Measurements from ENCODE around the gene SCN1A.

SCN1A gene

DNA sequence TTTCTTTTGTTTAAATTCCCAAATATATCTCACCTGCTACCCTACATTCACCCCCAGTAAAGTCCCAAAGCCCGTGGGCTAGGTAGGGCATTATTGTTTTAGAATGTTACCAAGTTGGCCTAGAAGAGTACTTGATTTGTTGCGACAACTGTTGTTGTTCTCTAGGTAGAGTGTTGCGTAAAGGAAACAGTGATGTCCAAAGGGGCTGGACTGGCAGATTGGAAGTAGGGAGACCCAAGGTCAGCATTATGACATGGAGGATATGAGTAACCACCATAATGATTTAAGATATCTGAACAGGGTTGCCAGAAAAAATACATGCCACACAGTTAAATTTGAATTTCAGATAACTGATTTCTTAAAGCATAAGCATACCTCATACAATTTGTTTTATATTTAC lies 39.2 kb downstream of the SCN1A start:
- H3K27me3 ChIP-seq (ENCODE audit: low read depth): no peaks in the 10 kb centered on the region
- H3K36me3 ChIP-seq (replicated peaks): no peaks in the 10 kb centered on the region
- in situ Hi-C loops (cut with MboI; ENCODE audit: low sequenced_read_pairs): no loop called here
- H3K4me3 ChIP-seq: no peak overlapping the region
- no peaks in the 10 kb centered on the region for H3K9me3 ChIP-seq
- DNase-seq (ENCODE audit: low spot score in 2 of 2): no peak
- H3K4me1 ChIP-seq: no peaks in the 10 kb centered on the region

DNA sequence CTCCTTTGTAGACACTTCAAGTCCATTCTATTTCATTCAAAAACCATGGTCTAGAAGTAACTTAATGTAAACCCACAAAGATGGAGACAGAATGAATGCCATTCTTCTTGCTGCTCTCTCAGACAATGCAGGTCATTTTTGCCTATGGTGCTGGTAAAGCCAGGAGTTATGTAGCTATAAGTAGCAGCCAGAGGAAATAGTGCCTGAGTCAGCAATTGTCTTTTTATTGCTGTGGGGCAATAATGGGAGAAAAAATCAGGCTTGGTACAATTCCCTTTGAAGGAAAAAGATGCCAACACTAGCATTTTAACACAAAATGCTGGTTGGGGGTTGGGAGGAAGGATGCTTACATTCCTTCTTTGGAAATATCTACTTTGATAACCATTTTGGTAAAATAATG lies 43.5 kb downstream of the SCN1A start:
- in situ Hi-C loops (cut with MboI; ENCODE audit: low sequenced_read_pairs): no loop called here
- no peaks in the 10 kb centered on the region for H3K36me3 ChIP-seq (replicated peaks)
- H3K27me3 ChIP-seq (ENCODE audit: low read depth): no peaks in the 10 kb centered on the region
- H3K9me3 ChIP-seq: no peaks in the 10 kb centered on the region
- H3K4me3 ChIP-seq: no peak overlapping the region
- no peaks in the 10 kb centered on the region for H3K4me1 ChIP-seq
- DNase-seq (ENCODE audit: low spot score in 2 of 2): no peak

DNA sequence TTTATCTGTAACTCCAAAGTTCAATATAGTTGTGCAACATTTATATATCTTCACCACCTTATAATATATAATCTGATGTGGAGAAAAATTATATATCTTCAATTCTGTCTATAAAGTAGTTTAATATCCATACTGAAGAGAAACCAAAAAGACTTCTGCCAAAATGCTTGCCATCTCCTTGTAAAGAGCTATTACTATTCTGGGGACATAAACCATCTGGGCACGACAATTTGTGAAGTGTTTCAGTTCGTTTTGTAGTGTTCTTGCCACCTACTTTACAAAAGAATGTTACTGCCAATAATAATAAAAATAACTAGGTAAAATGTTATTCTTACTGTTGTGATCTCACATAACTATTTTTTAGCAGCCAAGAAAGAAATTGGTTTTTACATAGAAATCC lies 45.1 kb downstream of the SCN1A start:
- no peak for DNase-seq (ENCODE audit: low spot score in 2 of 2)
- Histone ChIP-seq H3K27me3 (ENCODE audit: low read depth) (no peaks in the 10 kb centered on the region), H3K4me1 (no peaks in the 10 kb centered on the region), H3K36me3 (replicated peaks) (no peaks in the 10 kb centered on the region), H3K9me3 (no peaks in the 10 kb centered on the region), H3K4me3 (no peak overlapping the region)
- in situ Hi-C loops (cut with MboI; ENCODE audit: low sequenced_read_pairs): no loop called here

DNA sequence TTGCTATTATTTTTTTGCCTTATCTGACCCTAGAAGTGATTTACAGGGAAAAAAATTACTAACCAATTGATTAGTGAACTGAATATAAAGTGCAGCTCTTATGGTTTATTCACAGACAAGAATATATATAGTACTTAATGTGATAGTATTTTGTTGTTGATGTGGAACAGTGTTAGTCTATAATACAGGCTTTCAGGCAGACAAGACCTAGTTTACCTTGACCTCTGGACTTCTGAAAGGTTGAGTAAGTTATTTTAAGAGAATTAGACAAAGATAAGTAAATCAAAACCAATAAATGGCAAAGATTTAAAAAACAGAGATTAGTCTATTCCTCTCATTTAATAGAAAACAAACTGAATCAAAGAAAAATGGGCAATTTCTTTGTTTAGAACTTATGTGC lies 46.0 kb downstream of the SCN1A start:
- no peak for DNase-seq (ENCODE audit: low spot score in 2 of 2)
- no peaks in the 10 kb centered on the region for H3K4me1 ChIP-seq
- no peaks in the 10 kb centered on the region for H3K9me3 ChIP-seq
- no peak overlapping the region for H3K4me3 ChIP-seq
- in situ Hi-C loops (cut with MboI; ENCODE audit: low sequenced_read_pairs): no loop called here
- no peaks in the 10 kb centered on the region for H3K36me3 ChIP-seq (replicated peaks)
- no peaks in the 10 kb centered on the region for H3K27me3 ChIP-seq (ENCODE audit: low read depth)

DNA sequence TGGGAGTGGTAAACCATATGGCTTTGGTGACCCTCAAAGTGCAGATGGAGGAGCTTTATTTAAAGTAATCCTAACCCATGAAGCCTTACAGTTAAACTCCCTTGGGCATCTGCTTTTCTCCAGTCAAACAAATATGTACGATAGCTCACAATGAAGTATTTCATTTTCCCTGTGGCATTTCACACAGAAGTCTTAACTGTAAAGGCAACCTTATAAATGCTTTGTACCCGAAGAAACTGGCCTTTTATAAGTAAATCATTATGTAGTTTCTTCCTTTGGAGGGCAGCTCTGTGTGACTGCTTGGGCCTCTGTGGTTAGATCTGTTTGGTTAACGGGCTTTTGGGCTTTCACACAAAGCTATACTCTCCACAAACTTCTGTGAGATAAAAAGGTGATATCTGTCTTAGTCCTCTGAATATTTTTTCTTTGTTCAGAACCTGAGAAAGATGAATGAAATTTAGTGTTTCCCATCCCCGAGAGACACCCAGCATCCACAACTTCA lies 46.6 kb downstream of the SCN1A start:
- Histone ChIP-seq H3K9me3 (no peaks in the 10 kb centered on the region), H3K4me3 (no peak overlapping the region), H3K27me3 (ENCODE audit: low read depth) (no peaks in the 10 kb centered on the region), H3K36me3 (replicated peaks) (no peaks in the 10 kb centered on the region), H3K4me1 (no peaks in the 10 kb centered on the region)
- in situ Hi-C loops (cut with MboI; ENCODE audit: low sequenced_read_pairs): no loop called here
- no peak for DNase-seq (ENCODE audit: low spot score in 2 of 2)

DNA sequence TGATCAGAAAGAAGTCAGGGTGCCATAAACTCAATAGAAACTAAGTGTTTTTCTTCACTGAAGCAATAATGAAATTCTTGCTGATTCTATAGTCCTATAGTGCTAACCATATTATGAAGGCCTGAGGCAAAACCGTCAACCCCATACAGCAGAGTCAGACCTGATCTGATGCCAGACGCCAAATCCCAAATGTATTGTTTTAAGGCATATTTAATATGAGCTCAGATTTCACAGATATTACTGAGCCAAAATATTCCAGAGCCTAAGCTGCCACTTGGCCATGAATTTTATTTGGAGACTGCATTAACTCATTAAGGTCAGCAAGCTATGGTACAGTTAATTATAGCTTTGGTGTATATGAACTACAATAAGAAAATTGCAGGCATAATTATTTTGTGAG lies 53.4 kb downstream of the SCN1A start:
- in situ Hi-C loops (cut with MboI; ENCODE audit: low sequenced_read_pairs): no loop called here
- Histone ChIP-seq H3K27me3 (ENCODE audit: low read depth) (no peaks in the 10 kb centered on the region), H3K4me3 (no peak overlapping the region), H3K4me1 (no peaks in the 10 kb centered on the region; the same call in 1 of the 2 replicates), H3K9me3 (no peaks in the 10 kb centered on the region), H3K36me3 (replicated peaks) (no peaks in the 10 kb centered on the region)
- no peak for DNase-seq (ENCODE audit: low spot score in 2 of 2)

DNA sequence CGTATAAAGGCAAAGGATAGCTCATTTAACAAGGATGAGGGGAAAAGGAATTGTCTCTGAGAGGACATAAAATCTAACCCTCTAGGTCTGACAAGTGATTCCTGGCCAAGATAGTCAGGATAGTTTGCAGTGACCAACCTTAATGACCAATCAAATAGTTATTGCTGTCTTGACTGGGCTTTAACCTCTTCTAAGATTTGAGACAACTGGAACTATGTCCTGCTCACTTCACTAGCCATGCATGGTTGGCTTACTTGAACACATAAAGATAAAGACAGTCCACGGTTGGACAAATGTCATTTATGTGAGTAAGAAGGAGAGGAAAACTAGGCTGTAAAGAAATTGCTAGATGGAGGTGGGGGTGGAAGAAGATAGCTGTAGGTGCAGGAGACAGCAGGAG lies 53.8 kb downstream of the SCN1A start:
- in situ Hi-C loops (cut with MboI; ENCODE audit: low sequenced_read_pairs): no loop called here
- no peak for DNase-seq (ENCODE audit: low spot score in 2 of 2)
- Histone ChIP-seq H3K4me1 (no peaks in the 10 kb centered on the region; the same call in none of the 2 replicates), H3K36me3 (replicated peaks) (no peaks in the 10 kb centered on the region), H3K9me3 (no peaks in the 10 kb centered on the region), H3K27me3 (ENCODE audit: low read depth) (no peaks in the 10 kb centered on the region), H3K4me3 (no peak overlapping the region)

DNA sequence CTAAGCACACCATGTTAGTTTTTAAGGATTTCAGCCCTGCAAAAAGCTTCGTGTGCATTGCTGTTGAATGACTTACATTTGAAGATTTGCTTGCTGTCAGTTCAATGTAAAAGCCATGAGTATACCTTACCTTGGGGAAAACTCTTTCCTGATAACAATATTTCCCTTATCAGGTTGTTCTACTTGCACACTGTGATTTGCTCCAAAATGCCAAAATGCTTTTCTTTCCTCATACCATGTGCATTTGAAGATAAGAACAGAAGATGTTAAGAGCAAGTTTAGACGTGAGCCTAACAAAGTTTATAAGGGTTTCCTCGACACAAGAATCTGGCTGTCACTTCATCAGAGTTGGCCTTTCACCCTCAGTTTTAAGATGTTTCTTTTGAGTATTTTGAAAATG lies 57.6 kb downstream of the SCN1A start:
- Histone ChIP-seq H3K9me3 (no peaks in the 10 kb centered on the region), H3K4me1 (no peaks in the 10 kb centered on the region; the same call in none of the 2 replicates), H3K27me3 (ENCODE audit: low read depth) (no peaks in the 10 kb centered on the region), H3K36me3 (replicated peaks) (no peaks in the 10 kb centered on the region), H3K4me3 (no peak overlapping the region)
- in situ Hi-C loops (cut with MboI; ENCODE audit: low sequenced_read_pairs): no loop called here
- no peak for DNase-seq (ENCODE audit: low spot score in 2 of 2)

DNA sequence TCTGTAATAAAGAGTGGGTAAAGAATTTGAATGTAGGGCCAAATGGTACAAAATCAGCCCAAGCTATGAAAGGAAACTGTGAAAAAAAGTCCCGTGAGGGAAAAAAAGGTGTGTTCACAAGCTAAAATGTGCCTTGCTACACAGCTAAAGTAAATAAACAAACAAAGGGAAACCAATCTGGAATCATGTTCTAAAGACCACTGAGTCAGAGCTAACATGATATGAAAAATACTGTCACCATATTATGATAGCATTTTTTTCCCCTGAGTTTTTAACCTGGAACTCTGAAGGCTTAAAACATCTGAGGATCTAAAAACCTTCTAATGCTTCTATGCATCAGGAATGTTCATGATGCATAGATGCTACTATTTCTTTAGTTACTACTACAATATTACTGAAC lies 58.8 kb downstream of the SCN1A start:
- no peaks in the 10 kb centered on the region for H3K27me3 ChIP-seq (ENCODE audit: low read depth)
- no peak for DNase-seq (ENCODE audit: low spot score in 2 of 2)
- H3K4me1 ChIP-seq: no peaks in the 10 kb centered on the region; the same call in none of the 2 replicates
- in situ Hi-C loops (cut with MboI; ENCODE audit: low sequenced_read_pairs): no loop called here
- H3K4me3 ChIP-seq: no peak overlapping the region
- H3K9me3 ChIP-seq: no peaks in the 10 kb centered on the region
- H3K36me3 ChIP-seq (replicated peaks): no peaks in the 10 kb centered on the region

DNA sequence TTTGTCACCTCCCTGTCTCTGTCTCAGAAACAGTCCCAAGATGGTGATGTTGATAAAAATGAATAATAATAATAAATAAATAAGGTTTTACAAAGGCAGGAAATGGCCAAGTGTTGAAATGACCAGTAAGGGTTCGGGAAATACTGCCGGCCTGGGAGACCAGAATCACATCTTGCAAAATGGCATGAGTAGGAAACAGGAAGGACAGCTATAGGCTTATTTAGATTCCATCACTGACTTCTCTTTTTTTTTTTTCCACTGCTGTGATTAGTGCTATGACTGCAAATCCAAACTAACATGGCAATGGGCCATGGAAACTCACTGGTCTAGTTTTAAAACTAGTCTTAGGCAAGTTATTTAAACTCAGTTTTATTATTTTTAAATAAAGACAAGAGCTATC lies 60.6 kb downstream of the SCN1A start:
- Histone ChIP-seq H3K27me3 (ENCODE audit: low read depth) (no peaks in the 10 kb centered on the region), H3K4me1 (no peaks in the 10 kb centered on the region; the same call in none of the 2 replicates), H3K4me3 (no peak overlapping the region), H3K9me3 (no peaks in the 10 kb centered on the region), H3K36me3 (replicated peaks) (no peaks in the 10 kb centered on the region)
- in situ Hi-C loops (cut with MboI; ENCODE audit: low sequenced_read_pairs): no loop called here
- no peak for DNase-seq (ENCODE audit: low spot score in 2 of 2)

DNA sequence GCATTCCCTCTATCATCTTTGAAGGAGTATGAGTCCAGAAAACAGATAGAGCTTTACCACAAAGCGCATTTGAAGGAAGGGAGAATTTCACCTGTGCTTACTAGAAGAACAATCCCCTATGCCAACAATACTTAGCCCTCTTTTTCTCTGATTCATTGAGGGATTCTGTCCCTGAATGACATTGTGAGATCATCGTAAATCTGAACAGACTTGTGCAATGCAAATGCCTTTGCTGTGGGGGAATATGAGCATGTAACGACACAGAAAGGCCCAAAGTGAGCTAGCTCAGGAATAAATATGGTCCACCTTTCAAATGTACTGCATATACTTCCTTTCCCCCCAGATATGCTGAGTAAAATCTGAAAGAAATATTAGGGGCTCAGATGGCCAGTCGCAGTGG lies 67.6 kb downstream of the SCN1A start:
- H3K4me3 ChIP-seq: no peak overlapping the region
- H3K27me3 ChIP-seq (ENCODE audit: low read depth): no peaks in the 10 kb centered on the region
- no peaks in the 10 kb centered on the region for H3K36me3 ChIP-seq (replicated peaks)
- no peaks in the 10 kb centered on the region for H3K9me3 ChIP-seq
- no peak for DNase-seq (ENCODE audit: low spot score in 2 of 2)
- no peaks in the 10 kb centered on the region; the same call in 1 of the 2 replicates for H3K4me1 ChIP-seq
- in situ Hi-C loops (cut with MboI; ENCODE audit: low sequenced_read_pairs): no loop called here

DNA sequence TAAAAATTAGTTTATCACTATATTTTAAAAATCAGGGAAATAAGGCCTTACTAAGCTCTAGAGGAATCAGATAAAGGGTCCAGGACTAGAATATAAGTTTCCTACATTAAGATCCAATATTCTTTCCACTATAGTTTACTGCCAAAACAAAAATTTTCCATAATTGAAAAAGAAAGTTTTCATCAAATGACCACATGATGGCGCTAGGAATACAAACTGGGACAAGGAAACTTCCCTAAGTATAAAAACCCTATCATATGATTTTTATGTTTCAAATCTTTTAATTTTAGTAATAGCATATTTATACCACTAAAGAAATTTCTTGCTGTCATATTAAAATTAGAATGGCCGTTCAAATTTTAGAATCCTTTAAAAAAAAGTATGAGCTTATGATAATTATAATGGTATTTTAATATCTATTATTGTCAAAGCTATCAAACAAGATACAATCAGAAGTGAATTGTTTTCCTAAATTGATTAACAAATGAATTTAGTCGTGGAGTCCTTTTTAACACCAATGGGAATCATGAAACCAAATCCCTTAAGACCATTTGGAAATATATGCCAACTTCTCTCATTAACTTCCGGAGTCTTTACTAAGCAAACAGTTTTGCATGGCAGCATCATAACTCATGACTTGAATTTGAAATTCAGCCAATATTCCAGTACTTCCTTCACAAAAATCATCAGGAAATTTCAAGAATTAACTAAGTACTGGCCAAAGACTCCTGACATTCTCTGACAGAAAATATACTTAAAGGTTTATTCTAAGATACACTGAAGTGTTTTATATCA lies 70.3 kb downstream of the SCN1A start:
- H3K4me3 ChIP-seq: no peak overlapping the region
- H3K9me3 ChIP-seq: no peaks in the 10 kb centered on the region
- H3K27me3 ChIP-seq (ENCODE audit: low read depth): no peaks in the 10 kb centered on the region
- in situ Hi-C loops (cut with MboI; ENCODE audit: low sequenced_read_pairs): no loop called here
- no peaks in the 10 kb centered on the region; the same call in 1 of the 2 replicates for H3K4me1 ChIP-seq
- peak in 1 of 2 experiments; percentile 34 for DNase-seq (ENCODE audit: low spot score in 2 of 2)
- no peaks in the 10 kb centered on the region for H3K36me3 ChIP-seq (replicated peaks)

DNA sequence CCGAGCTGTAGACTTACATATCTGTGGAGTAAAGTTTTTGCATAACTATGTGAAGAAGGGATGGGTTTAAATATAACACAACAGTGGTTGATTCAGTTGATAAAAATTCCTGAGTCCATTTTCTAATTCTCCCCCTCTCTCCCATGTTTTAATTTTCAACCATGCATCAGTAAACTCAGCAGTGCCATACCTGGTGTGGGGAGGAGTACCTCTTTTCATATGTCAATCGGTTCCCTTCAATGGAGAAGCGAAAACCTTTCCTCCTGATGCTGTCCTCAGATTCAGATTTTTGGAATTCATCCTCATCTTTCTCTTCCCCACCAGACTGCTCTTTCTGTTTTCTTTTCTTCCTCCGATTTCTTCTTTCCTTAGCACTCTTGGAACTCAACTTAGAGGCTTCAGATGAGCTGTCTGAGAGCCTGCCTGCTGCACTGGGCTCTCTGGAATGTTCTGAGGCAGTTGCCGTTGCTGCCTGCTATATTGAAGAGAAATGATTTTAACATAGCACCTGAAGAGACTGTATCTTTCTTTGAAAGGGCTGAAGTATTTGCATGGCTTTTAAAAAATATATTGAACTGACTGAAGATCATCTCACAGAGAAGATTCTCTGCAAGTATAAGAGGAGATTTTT lies 82.9 kb downstream of the SCN1A start:
- H3K9me3 ChIP-seq: no peaks in the 10 kb centered on the region
- in situ Hi-C loops (cut with MboI; ENCODE audit: low sequenced_read_pairs): no loop called here
- peaks cover 4% of the 10 kb centered on the region; the same call in 1 of the 2 replicates for H3K4me1 ChIP-seq
- no peaks in the 10 kb centered on the region for H3K27me3 ChIP-seq (ENCODE audit: low read depth)
- H3K36me3 ChIP-seq (replicated peaks): no peaks in the 10 kb centered on the region
- DNase-seq (ENCODE audit: low spot score in 2 of 2): no peak
- no peak overlapping the region for H3K4me3 ChIP-seq

DNA sequence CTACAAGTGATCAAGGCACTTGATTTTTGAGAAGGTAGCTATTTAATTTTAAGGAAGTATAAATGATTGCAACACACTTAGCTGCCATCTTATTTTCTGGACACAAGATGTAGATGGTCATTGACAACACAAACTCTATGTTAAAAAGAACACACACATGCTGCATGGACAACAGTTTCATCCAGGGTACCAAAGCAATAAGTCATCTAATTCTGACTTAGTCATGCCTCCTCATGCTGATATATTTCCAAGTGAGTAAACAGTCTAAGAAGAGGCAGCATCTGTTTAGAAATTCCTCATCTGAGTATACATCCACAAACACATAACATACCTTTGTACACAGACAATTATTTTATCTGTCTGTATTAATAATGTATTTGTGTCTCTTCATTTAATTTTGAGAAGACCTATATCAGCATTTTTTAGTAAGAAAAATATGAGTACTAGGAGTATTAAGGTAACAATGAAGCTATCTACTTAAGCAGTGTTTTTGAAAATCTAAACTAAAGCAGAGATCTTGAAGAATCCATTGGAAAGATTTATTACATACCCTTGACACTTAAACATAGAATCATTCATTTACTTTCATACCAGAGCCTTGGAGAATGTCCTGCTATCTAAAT lies 84.9 kb downstream of the SCN1A start:
- in situ Hi-C loops (cut with MboI; ENCODE audit: low sequenced_read_pairs): no loop called here
- Histone ChIP-seq H3K9me3 (no peaks in the 10 kb centered on the region), H3K4me1 (no peaks in the 10 kb centered on the region), H3K36me3 (replicated peaks) (no peaks in the 10 kb centered on the region), H3K4me3 (no peak overlapping the region), H3K27me3 (ENCODE audit: low read depth) (no peaks in the 10 kb centered on the region)
- DNase-seq (ENCODE audit: low spot score in 2 of 2): no peak

All from HAP-1 (cell line).